HG03095 (cell line): ENCODE results near the gene LHFPL6.

Experiments
- ATAC-seq: cut with Tn5 transposase; IDR thresholded peaks from one replicate; pipeline ENCODE4 v1.9.1; 2021; ENCODE audit warnings: moderate library complexity; ENCODE audit not compliant: unreplicated experiment

The LHFPL6 gene

DNA sequence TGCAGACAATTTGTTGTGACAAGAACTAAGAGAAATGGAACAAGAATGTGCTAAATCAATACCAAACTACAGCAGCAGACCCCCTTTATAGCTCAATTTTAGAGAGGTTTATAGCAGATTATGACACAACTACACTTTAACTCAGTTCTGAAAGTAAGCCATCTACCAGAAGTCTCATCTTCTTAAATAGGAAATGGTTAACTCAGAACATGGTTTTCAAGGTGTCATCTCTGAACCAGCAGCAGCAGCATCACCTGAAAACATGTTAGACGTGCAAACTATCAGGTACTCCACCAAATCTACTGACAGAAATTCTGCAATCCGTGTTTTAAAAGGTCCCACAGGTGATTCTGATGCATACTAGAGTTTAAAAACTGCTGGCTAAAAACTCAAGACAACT, 6.8 kb downstream of the LHFPL6 start:
- ATAC-seq, result no peak

DNA sequence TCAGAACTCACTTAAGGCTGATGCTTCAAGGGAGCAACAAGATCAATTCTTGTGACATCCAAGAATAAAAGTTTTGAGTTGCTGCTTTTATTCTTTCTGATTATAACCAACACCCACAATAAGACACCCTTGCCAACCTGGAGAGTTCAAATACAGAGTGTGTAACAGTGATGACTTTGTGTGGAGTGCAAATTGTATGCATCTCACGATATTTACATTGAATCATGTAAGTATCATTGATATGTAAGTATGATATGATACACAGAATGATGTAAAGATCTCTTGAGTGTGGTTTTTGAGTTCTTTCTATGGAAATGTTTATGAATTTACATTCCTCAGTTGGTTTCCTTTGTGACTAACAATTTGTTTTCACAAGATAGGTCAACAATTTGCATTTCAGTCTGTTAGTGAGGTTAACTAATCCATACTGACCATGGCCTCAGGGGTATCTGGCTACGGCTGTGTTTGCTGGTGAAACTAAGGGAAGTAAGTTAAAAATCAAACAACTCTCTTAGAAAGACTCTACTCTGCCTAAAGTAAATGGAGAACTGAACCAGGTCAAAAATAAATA, 12.4 kb downstream of the LHFPL6 start:
- ATAC-seq, result no peak

DNA sequence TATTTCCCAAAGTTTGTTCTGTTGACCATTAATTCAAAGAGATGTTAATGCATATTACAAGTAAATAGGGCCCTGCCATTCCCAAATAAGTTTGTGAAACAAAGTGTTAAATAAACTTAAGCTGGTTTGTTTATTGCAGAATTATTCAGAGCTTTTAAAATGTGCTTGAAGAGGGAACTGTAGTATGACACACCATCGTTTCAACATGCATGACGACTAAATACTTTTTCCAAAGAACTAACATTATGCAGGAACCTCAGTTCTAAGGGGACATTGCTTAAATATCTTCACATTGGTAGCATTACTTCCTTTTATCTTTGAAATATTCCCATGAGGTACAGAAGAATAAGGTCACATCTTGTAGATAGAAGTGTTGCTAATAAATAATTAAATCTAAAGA, 14.6 kb downstream of the LHFPL6 start:
- no peak for ATAC-seq

DNA sequence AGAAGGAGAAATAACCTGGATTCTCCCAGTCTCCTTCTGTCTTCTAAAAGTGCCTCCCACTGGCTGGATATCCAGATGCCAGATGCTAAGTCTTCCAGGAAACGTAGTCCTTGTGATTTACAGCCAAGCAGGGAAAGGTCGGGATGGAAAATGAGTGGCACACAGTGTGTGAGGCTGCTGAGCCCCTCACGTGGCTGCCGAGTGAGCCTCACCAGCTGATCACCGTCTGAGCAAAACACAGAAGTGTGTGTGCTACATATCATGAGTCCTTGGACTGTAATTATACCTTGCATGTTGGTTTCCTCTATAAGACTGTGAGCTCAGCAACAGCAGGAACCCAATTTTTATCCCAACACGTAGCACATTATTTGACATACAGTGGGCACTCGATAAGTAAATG, 15.1 kb downstream of the LHFPL6 start:
- no peak for ATAC-seq

DNA sequence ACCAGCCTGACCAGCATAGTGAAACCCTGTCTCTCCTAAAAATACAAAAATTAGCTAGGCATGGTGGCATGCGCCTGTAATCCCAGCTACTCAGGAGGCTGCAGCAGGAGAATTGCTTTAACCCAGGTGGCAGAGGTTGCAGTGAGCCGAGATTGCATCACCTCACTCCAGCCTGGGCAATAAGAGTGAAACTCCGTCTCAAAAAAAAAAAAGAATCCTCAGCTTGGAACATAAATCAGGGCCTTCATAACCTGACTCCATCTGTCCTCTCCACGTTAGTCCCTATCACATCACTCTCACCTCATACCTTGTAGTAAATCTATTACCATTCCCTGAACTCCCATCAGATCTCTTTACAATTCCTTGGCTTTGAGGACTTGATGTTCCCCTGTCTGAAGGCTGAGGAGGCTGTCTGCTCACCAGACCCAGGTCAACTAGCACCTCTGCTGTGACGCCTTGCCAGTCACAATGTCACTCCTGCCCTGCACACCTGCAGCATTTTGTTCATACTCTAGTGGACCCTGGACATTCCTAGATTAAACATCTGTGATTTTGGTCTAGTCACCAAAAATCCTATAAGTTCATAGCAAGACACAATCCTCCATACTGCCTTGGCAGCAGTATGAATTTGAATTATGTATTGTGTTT, 15.9 kb downstream of the LHFPL6 start:
- ATAC-seq, result no peak

DNA sequence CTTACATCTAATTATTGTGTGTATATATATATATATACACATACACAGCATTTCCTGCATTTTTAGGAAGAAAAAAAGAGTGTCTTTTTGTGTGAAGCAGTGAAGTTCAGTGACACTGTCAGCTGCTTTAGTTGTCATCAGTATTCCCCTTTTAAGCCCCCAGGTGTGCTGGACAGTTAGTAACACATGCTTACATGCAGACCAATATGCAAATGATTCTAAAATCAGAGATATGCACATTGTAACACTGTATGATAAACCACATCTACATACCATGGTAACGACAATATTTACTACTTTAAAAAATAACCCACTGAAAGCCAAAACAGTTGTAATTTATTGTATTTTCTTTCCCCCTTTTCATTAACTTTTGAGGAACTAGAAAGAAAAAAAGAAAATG, 16.8 kb downstream of the LHFPL6 start:
- no peak for ATAC-seq

DNA sequence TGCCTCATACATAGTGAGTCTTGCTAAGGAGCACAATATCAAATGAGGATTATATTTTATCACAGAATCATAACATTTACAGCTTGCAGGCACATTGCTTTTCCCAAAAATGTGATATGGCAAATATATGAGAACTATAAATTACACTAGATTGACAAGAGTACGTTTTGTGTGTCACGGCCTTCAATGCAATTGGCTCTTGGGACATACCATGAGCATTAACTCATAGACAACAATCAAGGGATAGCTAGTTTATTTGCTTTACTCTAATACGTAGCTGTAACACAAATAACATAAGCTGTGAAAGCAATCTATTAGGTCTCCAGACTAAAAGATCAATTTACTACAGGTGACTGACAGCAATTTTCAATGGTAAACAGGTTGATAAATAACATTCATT, 17.8 kb downstream of the LHFPL6 start:
- ATAC-seq, result no peak

DNA sequence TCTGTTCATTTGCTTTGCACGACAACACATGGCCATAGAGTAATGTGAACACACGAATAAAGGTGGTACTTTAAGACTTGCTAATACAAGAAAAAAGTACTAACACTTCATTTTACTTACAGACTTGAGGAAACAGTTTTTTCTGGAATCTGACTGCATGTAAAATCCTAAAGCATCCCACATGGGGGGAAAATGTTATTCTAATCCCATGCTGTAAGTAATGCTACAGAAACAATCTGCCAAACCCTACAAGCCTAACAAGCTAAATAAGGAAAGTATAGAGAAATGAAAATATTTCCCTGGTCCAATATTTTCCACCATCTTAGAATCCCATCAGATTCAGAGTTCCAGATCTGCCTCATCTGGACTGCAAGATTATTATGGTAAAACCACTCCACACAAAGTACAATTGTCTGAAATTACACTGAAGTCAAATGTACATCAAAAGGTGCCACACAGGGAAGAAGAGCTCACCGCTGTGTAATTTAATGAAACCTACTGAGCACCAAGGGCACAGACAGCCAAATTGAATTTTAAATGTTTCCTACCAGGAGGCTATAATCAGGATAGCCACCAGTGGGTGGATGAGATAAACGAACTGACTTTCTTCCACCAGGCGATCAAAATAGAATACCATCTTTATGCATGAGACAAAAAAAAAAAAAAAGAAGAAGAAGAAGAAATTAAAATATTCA, 22.0 kb downstream of the LHFPL6 start:
- no peak for ATAC-seq

DNA sequence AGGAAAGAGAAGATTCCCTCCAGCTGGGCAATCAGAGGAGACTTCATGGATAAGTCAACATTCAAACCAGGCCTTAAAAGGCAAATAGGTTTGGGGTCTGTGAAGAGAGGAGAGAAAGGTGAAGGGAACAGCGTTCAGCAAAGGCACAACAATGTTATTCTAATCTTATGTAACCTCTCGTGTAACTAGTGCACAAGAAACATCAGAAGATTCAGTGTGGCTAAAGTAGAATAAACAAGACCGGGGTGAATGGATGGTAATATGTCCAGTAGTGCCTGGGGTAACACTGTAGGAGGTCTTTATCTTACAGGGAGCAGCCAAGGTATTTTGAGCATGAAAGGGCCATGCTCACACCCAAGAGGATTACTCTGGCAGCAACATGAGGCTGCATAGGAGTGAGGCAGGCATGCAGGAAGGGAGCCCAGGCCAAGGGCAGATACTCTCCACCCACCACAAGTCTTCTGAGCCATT, 24.1 kb downstream of the LHFPL6 start:
- no peak for ATAC-seq

DNA sequence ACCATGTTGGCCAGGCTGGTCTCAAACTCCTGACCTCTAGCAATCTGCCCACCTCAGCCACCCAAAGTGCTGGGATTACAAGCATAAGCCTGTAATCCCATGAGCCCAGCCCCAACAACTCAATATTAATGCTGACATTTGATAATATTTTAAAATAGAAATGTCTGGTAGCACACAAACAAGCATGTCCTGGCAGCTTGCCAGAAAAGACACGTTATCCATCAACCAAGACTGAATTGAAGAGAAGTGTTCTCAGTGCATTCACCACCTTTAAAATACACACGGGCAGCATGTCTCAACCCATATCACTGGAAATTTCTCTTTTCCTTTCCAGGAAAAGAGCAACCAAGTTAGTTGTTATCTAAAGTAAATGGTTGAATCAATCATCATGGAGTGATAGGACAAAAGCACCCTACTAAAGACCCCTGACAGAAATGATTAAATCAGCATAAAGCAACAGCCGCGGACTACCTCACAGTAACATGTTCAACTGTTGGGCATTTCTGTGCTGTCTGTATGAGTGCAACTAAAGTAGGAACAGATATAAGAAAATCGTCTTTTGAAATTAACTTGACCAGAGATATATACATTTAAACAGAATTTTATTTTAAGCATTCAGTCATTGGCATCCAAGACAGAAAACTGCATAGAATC, 25.0 kb downstream of the LHFPL6 start:
- no peak for ATAC-seq

DNA sequence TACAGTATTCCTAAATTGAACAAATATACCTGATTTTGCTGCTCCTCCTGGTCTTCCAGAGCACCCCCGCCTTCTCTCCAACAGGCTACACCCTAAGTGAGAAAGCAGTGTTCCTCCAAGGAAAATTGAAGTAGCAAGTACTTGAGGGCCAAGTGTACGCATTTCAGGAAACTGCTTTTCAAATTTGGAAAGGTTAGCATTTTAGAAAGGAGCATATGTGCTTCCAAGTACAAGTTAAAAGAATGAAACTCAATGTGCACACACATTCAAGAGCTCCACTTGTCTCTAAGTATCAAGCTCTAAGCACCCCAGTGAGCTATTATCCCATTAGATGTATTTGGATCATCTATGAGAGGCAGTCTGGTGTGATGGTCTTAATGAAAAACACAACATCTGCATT, 25.8 kb downstream of the LHFPL6 start:
- no peak for ATAC-seq

DNA sequence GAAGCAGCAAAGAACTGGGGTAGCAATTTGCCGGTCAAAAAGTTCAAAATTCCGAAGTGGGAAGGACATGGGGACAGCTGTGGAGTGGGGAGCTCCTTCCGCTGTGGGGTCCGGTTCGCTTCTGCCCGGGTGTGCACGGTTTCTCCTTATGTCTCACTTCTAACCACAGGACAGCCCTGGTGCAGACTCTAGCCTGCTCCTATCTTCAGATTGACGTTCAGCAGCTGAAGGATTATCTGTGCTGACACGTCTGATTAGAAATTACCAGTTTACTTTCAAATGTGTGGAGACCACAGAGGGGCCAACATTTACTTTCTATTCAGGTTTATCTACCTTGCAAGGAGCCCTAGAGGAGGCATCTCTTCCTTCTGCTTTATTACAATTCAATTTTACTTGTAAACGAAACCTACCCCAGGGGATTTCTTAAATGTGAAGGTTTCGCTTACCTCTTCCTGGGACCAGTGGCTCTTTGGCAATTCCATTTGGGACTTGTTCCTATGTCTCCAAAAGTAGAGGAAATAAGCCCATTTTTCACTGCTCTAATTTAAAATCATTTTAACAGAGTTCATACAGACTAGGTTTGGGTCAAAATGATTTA, 27.3 kb downstream of the LHFPL6 start:
- no peak for ATAC-seq

DNA sequence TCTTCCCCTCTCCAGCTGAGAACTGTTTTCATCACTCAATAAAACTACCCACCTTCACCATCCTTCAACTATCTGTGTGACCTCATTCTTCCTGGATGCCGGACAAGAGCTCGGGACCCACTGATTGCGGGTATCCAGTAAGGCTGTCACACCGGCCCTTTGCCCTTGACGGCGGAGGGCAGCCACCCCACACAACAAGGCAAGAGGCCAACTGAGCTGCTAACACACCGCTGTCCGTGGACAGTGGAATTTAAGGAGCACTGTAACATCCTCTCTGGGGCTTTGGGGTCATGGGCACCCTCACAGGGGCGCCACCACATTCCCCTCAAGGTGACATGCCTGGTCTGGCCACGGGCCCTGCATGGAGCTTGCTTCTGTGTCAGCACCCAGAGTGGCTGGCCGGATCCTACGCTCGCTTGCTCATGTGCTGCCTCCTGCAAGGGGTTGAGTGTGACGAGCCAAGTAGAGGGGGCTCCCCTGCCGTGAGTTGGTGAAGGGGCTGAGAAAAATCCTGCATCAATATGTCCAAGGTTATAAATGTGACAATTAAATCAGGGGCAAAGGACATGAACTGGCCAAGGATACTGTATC, 31.4 kb downstream of the LHFPL6 start:
- ATAC-seq, result no peak

DNA sequence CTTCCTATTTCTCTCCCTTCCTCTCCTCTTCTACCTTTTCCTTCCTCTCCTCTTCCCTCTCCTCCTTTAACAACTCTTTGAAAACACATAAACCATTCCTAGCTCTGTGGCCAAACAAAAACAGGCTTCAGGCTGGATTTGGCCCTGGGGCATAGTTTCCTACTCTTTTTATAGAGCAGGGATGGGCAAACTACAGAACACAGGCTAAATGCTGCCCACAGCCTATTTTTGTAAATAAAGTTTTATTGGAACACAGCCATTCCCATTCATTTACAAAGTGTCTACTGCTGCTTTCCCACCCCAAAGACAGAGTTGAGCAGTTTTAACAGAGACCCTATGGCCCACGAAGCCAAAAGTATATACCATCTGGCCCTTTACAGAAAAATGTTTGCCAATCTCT, 35.4 kb downstream of the LHFPL6 start:
- ATAC-seq, result no peak

DNA sequence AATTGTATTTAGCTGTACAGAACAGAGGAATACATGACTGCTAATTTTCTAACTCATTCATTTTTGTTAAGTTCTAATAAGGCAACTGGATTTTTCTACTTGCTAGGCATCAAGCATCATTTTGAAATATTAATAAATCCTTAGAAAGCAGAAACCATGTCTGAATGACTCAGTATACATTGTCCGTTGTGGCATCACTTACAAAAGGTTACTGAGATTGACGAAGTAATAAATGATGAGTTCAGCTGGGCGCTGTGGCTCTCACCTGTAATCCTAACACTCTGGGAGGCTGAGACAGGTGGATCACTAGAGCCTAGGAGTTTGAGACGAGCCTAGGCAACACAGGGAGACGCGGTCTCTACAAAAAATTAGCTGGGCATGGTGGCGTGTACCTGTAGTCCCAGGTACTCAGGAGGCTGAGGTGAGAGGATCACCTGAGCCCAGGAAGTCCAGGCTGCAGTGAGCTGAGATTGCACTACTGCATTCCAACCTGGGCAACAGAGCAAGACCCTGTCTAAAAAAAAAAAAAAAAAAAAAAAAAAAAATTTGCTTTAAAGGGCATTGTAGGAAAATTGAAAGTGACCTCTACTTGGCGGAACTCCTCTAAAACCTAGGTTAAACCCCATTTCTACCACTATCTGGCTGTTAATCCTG, 36.6 kb downstream of the LHFPL6 start:
- ATAC-seq, result no peak

DNA sequence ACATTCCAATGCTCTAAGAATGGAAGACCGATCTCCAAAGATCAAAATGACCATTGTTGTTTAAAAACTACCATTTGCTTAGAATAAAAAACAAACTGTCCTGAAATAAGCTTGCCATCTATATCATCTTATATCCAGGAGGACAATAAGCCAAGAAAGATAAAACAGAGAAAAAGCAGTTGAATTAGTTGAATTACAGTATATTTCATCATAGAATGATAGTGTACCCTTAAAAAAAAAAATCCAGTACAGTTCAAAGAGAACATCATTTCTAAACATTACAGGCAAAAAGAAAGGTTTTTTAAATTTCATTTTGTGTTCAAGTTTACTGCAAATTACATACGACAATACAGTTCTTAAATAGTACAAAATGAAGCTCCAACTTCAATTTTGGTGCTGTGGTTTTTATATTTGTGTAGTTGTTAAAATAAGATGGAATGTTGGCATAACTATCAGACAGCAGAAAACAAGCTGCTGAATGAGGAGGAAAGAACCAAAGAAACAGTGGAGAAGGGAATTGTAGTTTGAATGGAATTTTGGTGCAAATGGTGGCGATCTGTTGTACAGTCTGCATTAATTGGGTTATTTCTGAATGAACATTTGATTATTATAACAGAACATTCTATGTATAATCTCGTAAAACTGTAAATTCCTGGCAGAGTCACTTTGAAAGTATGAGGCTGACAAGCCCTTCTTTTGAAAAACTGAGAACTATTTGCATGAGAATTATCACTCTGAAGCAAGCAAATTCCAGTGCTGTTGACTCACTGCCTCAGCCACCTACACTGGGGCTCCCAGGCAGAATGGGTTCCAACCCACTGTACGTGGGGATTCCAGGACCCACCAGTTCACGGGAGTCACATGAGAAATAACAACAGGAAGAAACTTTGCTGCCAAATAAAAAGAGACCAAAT, 37.7 kb downstream of the LHFPL6 start:
- ATAC-seq, result no peak

DNA sequence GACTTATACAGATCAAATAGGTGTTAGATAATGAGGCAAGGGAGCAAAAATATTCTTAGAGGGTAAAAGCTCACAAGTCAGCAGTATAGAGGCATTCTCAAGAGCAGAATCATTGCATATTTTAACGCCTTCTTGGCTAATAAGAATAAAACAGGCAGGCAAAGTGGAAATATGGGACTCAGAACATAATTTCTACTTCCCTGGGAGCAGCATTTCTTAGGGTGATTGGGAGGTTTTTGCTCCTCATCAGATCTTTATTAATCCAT, 39.6 kb downstream of the LHFPL6 start:
- ATAC-seq, result no peak

DNA sequence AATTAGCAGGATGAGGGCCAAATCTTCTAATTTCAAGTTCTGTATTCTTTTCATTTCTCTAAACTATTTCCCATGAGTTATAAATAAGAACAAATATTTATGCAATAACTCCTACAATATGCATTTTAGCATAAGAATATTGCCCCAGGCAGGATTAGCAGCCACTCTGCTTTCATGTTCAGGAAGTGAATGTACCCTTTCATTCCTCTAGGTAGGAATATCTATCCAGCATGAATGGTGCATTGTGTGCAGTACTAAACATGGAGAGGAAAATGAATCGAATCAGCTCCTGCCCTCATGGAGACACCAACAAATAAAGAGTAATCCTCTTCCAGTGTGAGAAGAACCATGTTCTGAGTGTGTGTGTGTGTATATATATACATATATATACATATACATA, 41.0 kb downstream of the LHFPL6 start:
- no peak for ATAC-seq

DNA sequence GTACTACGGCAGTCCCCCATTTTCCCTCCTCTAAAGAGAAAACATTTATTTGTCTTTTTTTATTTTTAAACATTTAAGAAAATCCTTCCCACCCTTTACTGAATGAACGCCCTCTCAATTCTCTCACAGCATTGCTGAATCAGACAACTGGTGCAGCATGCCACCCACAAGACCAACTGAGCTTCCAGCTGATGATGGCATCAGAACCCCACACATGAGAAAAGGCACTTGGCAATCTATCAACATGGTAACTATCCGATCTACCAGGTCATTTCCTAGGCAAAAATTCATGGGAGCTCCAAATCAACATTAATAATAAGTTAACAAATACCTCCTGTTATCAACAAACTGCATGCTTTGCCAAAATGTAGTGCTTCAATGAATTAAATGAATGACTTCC, 43.1 kb downstream of the LHFPL6 start:
- no peak for ATAC-seq
